GM06990 (cell line): ENCODE data around the gene UBE2H.

Source experiments
- DNase-seq: peaks from one replicate; pipeline ENCODE4 v3.0.0-alpha.2; 2011; ENCODE audit not compliant: insufficient read length; ENCODE audit errors: extremely low read depth
- H3K27me3 ChIP-seq: replicated peaks from 2 replicates; pipeline ENCODE4 v1.6.0; 2011; ENCODE audit warnings: low read length; ENCODE audit not compliant: control insufficient read depth, insufficient read depth
- H3K36me3 ChIP-seq: 2 replicates; pipeline ENCODE4 v1.5.1; 2011; ENCODE audit warnings: low read length; ENCODE audit not compliant: control insufficient read depth, insufficient read depth
- H3K4me3 ChIP-seq: replicated peaks from 2 replicates; pipeline ENCODE4 v1.5.1; 2011; ENCODE audit warnings: low read depth, mild to moderate bottlenecking, control low read depth, low read length
- CTCF ChIP-seq: IDR thresholded peaks from 2 replicates; pipeline ENCODE4 v1.5.1; 2011; ENCODE audit warnings: low read length, control low read depth, mild to moderate bottlenecking, inconsistent platforms; ENCODE audit not compliant: insufficient read depth, poor library complexity, severe bottlenecking

Gene UBE2H

GRCh38 chr7:129853661-129854268 lies 99.0 kb downstream of the UBE2H start:
- H3K4me3 ChIP-seq: no peak overlapping the region
- H3K27me3 ChIP-seq: no peaks in the 10 kb centered on the region
- no peak for DNase-seq
- no peaks in the 10 kb centered on the region; the same call in none of the 2 replicates for H3K36me3 ChIP-seq
- TF ChIP-seq CTCF: no peak

GRCh38 chr7:129851809-129852208 lies 101.0 kb downstream of the UBE2H start:
- Histone ChIP-seq H3K27me3 (no peaks in the 10 kb centered on the region), H3K36me3 (no peaks in the 10 kb centered on the region; the same call in none of the 2 replicates), H3K4me3 (no peak overlapping the region)
- DNase-seq: no peak
- no peak for TF ChIP-seq CTCF

GRCh38 chr7:129851174-129851573 lies 101.6 kb downstream of the UBE2H start:
- no peak for TF ChIP-seq CTCF
- Histone ChIP-seq H3K36me3 (no peaks in the 10 kb centered on the region; the same call in 1 of the 2 replicates), H3K4me3 (no peak overlapping the region), H3K27me3 (no peaks in the 10 kb centered on the region)
- DNase-seq: no peak

GRCh38 chr7:129848436-129848835 lies 104.3 kb downstream of the UBE2H start:
- TF ChIP-seq CTCF: no peak
- H3K4me3 ChIP-seq: no peak overlapping the region
- no peaks in the 10 kb centered on the region; the same call in 1 of the 2 replicates for H3K36me3 ChIP-seq
- DNase-seq: no peak
- H3K27me3 ChIP-seq: no peaks in the 10 kb centered on the region

- no peak overlapping the region for H3K4me3 ChIP-seq
- no peaks in the 10 kb centered on the region for H3K27me3 ChIP-seq
- no peak for DNase-seq
- no peaks in the 10 kb centered on the region; the same call in 1 of the 2 replicates for H3K36me3 ChIP-seq
- no peak for TF ChIP-seq CTCF
Measured at GRCh38 chr7:129845972-129846327, 106.8 kb downstream of the UBE2H start.
